Trophoblast cell (in vitro differentiated cells and primary cell): ENCODE measurements around the gene TP73.

Source experiments
- DNase-seq, 2 donors: peaks; one replicate each; pipeline ENCODE4 v3.0.0-alpha.2; 2016
- H2AFZ ChIP-seq: 2 replicates; pipeline ENCODE4 v1.6.1; 2013; ENCODE audit warnings: low read length, moderate library complexity, mild to moderate bottlenecking; ENCODE audit not compliant: insufficient read depth, poor library complexity
- H2AK5ac ChIP-seq: 2 replicates; pipeline ENCODE4 v1.6.1; 2013; ENCODE audit warnings: mild to moderate bottlenecking, low read length
- H2BK120ac ChIP-seq: 2 replicates; pipeline ENCODE4 v1.6.1; 2013; ENCODE audit warnings: low read length, mild to moderate bottlenecking, moderate library complexity; ENCODE audit not compliant: insufficient read depth, poor library complexity
- H2BK12ac ChIP-seq: 2 replicates; pipeline ENCODE4 v1.6.1; 2013; ENCODE audit warnings: mild to moderate bottlenecking, low read length, moderate library complexity
- H2BK5ac ChIP-seq: 2 replicates; pipeline ENCODE4 v1.6.1; 2013; ENCODE audit warnings: low read length, low read depth, moderate library complexity, mild to moderate bottlenecking; ENCODE audit not compliant: poor library complexity
- H3K14ac ChIP-seq: 2 replicates; pipeline ENCODE4 v1.6.1; 2013; ENCODE audit warnings: mild to moderate bottlenecking, low read length
- H3K18ac ChIP-seq: 2 replicates; pipeline ENCODE4 v1.6.1; 2013; ENCODE audit warnings: mild to moderate bottlenecking, low read length
- H3K23ac ChIP-seq: 2 replicates; pipeline ENCODE4 v1.6.1; 2013; ENCODE audit warnings: low read length
- H3K27ac ChIP-seq: 2 replicates; pipeline ENCODE4 v1.5.1; 2013; ENCODE audit warnings: low read depth, mild to moderate bottlenecking, inconsistent platforms, low read length, moderate library complexity
- H3K27me3 ChIP-seq: 2 replicates; pipeline ENCODE4 v1.6.1; 2013; ENCODE audit warnings: inconsistent platforms, mild to moderate bottlenecking, low read length, moderate library complexity; ENCODE audit not compliant: insufficient read depth
- H3K36me3 ChIP-seq, 2 experiments: 1 replicate in 1 of 2; 2 replicates in 1 of 2; pipeline ENCODE4 v1.6.1; 2013; ENCODE audit warnings: low read length in 2 of 2, mild to moderate bottlenecking in 2 of 2, moderate library complexity in 1 of 2; ENCODE audit not compliant: insufficient read depth in 2 of 2, control insufficient read depth in 1 of 2
- H3K4ac ChIP-seq: 2 replicates; pipeline ENCODE4 v1.6.1; 2013; ENCODE audit warnings: low read depth, mild to moderate bottlenecking, low read length, moderate library complexity
- H3K4me1 ChIP-seq, 2 experiments: 1 replicate in 1 of 2; 2 replicates in 1 of 2; pipeline ENCODE4 v1.6.1; 2013; ENCODE audit warnings: low read length in 2 of 2, mild to moderate bottlenecking in 2 of 2, moderate library complexity in 1 of 2; ENCODE audit not compliant: insufficient read depth in 2 of 2, control insufficient read depth in 1 of 2
- H3K4me2 ChIP-seq: 2 replicates; pipeline ENCODE4 v1.6.1; 2013; ENCODE audit warnings: inconsistent platforms, mild to moderate bottlenecking, low read length, moderate library complexity
- H3K4me3 ChIP-seq: 2 replicates; pipeline ENCODE4 v1.5.1; 2013; ENCODE audit warnings: mild to moderate bottlenecking, low read depth, low read length, inconsistent platforms
- H3K79me1 ChIP-seq: one replicate; pipeline ENCODE4 v1.6.1; 2013; ENCODE audit warnings: low read length
- H3K79me2 ChIP-seq: 2 replicates; pipeline ENCODE4 v1.6.1; 2013; ENCODE audit warnings: low read length, mild to moderate bottlenecking; ENCODE audit not compliant: control insufficient read depth, insufficient read depth, poor library complexity
- H3K9ac ChIP-seq: 2 replicates; pipeline ENCODE4 v1.6.1; 2013; ENCODE audit warnings: mild to moderate bottlenecking, low read length
- H3K9me3 ChIP-seq: 2 replicates; pipeline ENCODE4 v1.6.1; 2013; ENCODE audit warnings: low read depth, mild to moderate bottlenecking, control low read depth, inconsistent platforms, low read length; ENCODE audit not compliant: insufficient read depth
- H4K12ac ChIP-seq: 2 replicates; pipeline ENCODE4 v1.6.1; 2013; ENCODE audit warnings: low read depth, mild to moderate bottlenecking, low read length, moderate library complexity
- H4K8ac ChIP-seq: 2 replicates; pipeline ENCODE4 v1.6.1; 2013; ENCODE audit warnings: low read depth, mild to moderate bottlenecking, low read length, moderate library complexity
- H4K91ac ChIP-seq: one replicate; pipeline ENCODE4 v1.6.1; 2013; ENCODE audit warnings: low read depth, mild to moderate bottlenecking, low read length, moderate library complexity
- WGBS: extraction: QIAGEN DNeasy Blood & Tissue Kit; methylation state at CpG from one replicate; pipeline ENCODE4 v1.1.7; 2013; ENCODE audit warnings: missing lambda C conversion rate; ENCODE audit not compliant: insufficient read length, insufficient coverage; ENCODE audit errors: extremely low coverage; 5-methylcytosine and 5-hydroxymethylcytosine counted together

Gene TP73

DNA sequence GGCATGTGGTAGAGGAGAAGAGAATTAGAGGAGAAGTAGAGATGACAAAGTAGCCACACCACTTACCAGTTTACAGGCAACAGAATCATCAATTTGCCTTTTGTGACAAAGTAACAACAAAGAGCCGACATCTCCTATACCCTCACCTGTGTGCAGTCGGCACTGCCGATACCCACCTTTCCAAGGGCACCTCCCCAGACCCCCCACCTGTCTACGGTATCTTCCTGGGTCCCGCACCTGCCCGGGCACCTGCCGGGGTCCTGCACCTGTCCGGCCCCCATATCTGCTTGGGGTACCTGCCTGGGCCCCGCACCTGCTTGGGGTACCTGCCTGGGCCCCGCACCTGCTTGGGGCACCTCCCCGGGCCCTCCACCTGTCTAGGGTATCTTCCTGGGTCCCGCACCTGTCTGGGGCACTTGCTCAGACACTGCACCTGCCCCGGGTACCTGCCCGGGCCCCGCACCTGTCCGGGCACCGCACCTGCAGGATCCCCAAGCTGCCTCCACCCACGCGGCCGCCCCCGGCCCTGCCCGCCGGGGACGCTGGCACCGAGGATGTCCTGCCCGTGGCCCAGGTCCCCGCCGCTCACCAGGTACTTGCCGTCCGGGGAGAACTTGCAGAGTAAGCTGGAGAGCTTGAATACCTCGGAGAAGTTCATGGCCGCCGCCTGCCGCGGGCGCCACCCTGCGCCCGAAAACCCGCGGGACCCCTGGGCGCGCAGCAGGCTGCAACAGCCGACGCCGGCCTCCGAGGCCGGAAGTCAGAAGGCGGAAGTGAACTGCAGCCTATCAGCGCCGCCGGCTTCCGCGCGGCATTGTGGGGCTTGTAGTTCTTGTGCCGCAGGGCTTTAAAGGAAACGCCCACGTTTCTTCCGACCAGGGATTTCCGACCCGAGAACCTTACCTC is 2.7 kb upstream of the TP73 start, which contains the start of gene WRAP73:
Gene WRAP73, minus strand, starts transcription at position 762 of the 906 bp plus-strand sequence. Its CDS starts 104 bp downstream, at position 658.
- Histone ChIP-seq H4K12ac (peak within 1 kb of the TSS; percentile 78), H4K91ac (peak within 1 kb of the TSS; percentile 64), H3K79me2 (peaks cover 5% of the 10 kb centered on the region), H3K4me3 (peak within 1 kb of the TSS; percentile 92), H3K4me1 (peaks cover 3 to 9% of the 10 kb centered on the region in 2 experiments), H3K27me3 (peaks cover 39% of the 10 kb centered on the region), H3K79me1 (peaks cover 3% of the 10 kb centered on the region), H2BK12ac (no peak within 1 kb of the TSS), H3K14ac (peak within 1 kb of the TSS; percentile 71), H3K9ac (peak within 1 kb of the TSS; percentile 67), H3K27ac (no peak within 1 kb of the TSS), H3K36me3 (peaks cover 13 to 15% of the 10 kb centered on the region in 2 experiments), H3K23ac (peak within 1 kb of the TSS; percentile 37), H3K4ac (peak within 1 kb of the TSS; percentile 54), H3K9me3 (peaks cover 5% of the 10 kb centered on the region), H2BK120ac (peak within 1 kb of the TSS; percentile 10), H3K4me2 (peak within 1 kb of the TSS; percentile 94), H2AFZ (peak within 1 kb of the TSS; percentile 85), H3K18ac (peak within 1 kb of the TSS; percentile 42), H4K8ac (peak within 1 kb of the TSS; percentile 95), H2BK5ac (no peak within 1 kb of the TSS), H2AK5ac (no peak within 1 kb of the TSS)
- no CpG with 5 or more reads among the region's 60 CpGs for WGBS
- DNase-seq: peak; percentile 91 to 93

DNA sequence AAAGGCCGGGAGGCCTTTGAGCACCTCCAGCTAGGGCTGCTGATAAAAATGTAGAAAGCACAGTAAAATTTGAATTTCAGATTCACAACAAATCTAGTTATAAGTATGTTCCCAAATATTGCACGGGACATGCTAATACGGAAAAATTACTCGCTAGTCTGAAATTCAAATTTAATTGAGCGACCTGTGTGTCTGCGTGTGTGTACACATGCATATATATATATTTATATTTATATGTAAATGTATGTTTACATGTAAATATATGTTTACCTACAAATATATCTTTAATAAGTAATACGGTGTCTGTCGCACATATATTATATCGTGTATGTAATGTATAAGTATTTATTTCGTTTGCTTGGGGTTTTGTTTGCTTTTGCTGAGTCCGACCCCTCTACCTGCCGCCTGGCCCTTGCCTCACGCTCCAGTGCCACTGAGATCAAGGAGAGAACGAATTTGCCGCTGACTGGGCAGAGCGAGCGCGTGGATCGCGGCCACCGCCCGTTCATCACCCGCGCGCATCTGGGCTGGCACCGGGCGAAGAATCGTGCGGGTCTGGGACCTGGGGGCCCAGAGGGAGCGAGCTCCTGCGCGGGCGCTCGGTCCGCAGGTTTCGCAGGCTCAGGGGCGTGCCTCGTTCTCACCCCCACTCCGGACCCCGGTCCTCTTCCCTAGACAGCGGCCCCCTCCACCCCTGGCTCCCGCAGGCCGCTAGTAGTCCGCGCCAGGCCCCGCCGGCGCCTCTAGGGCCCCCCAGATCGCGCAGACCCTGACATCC is 1.9 kb upstream of the TP73 start:
- Histone ChIP-seq H3K27me3 (peaks cover 43% of the 10 kb centered on the region), H3K79me2 (peaks cover 5% of the 10 kb centered on the region), H3K9me3 (peaks cover 5% of the 10 kb centered on the region), H3K9ac (no peak overlapping the region), H4K8ac (no peak overlapping the region), H2BK5ac (no peak overlapping the region), H4K91ac (no peak overlapping the region), H2BK12ac (no peak overlapping the region), H3K23ac (no peak overlapping the region), H2BK120ac (no peak overlapping the region), H3K4me2 (peak overlapping the region; percentile 94), H3K79me1 (peaks cover 3% of the 10 kb centered on the region), H3K4ac (no peak overlapping the region), H3K4me1 (peaks cover 3 to 9% of the 10 kb centered on the region in 2 experiments), H3K27ac (no peak overlapping the region), H2AK5ac (no peak overlapping the region), H3K4me3 (no peak overlapping the region), H2AFZ (peak overlapping the region; percentile 35), H3K36me3 (peaks cover 10% of the 10 kb centered on the region in 2 experiments), H4K12ac (no peak overlapping the region), H3K18ac (no peak overlapping the region), H3K14ac (no peak overlapping the region)
- no peak for DNase-seq
- WGBS: no CpG with 5 or more reads among the region's 50 CpGs

GRCh38 chr1:3651026-3651929 is 1.0 kb upstream of the TP73 start:
- Histone ChIP-seq H3K4me2 (peak overlapping the region; percentile 40), H4K8ac (no peak overlapping the region), H2BK120ac (no peak overlapping the region), H4K91ac (no peak overlapping the region), H2AK5ac (no peak overlapping the region), H3K14ac (no peak overlapping the region), H3K9ac (no peak overlapping the region), H3K79me1 (peaks cover 3% of the 10 kb centered on the region), H3K79me2 (peaks cover 5% of the 10 kb centered on the region), H3K9me3 (peaks cover 5% of the 10 kb centered on the region), H3K18ac (no peak overlapping the region), H3K4me1 (peaks cover 3 to 9% of the 10 kb centered on the region in 2 experiments), H2BK5ac (no peak overlapping the region), H4K12ac (no peak overlapping the region), H2AFZ (no peak overlapping the region), H3K4me3 (no peak overlapping the region), H3K27ac (no peak overlapping the region), H2BK12ac (no peak overlapping the region), H3K36me3 (peaks cover 6 to 7% of the 10 kb centered on the region in 2 experiments), H3K27me3 (peaks cover 45% of the 10 kb centered on the region), H3K23ac (no peak overlapping the region), H3K4ac (no peak overlapping the region)
- no peak for DNase-seq
- no CpG with 5 or more reads among the region's 83 CpGs for WGBS
